LNCAP (cell line): ENCODE data around the gene TRAK2.

ENCODE experiments used
- CTCF ChIP-seq: fragments of 450-650 bp; IDR thresholded peaks from 2 replicates; pipeline ENCODE4 v1.5.1; 2017; ENCODE audit warnings: mild to moderate bottlenecking

The TRAK2 gene

GRCh38 chr2:201447086-201447485, 4.2 kb downstream of the TRAK2 start:
- TF ChIP-seq CTCF, result no peak

- no peak for TF ChIP-seq CTCF
These were observed 6.4 kb downstream of the TRAK2 start for GRCh38 chr2:201444746-201445465.

GRCh38 chr2:201441409-201441808, 9.8 kb downstream of the TRAK2 start:
- TF ChIP-seq CTCF, result no peak

DNA sequence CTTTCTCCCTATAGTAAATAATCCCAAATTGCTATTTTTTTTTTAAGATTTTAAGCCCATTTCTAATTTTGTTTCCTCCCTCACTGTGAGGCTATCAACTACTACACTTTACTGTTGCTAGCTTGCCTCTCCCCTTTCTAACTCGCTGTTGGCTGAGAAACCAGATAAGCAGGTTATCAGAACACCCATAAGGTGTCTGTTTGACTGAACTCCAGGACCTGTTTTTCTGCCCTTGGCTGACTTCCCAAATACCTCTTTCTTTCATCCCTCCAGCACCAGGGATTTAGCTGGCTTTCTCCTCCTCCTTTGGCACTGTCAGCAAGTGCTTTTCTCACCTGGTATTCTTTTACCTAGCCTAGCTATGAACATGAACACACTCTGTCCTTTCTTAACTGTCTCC, 11.1 kb downstream of the TRAK2 start:
- no peak for TF ChIP-seq CTCF

DNA sequence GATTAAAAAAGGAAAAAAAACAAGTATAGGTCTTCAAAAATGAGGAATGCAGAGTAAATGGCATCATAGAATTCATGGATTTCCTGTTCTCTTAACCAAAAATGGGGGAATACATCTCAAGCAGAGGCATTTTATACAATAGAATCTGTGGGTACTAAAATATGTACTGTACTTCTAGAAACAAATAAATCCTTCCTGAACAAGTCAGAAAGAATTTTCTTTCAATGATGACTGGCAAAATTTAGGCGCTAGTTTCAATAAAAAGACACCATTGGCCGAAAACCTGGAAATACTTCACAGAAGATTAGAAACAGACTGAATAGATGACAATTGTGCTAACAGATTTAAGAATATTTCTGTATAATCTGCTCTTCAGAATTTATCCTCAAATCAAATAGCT, 15.1 kb downstream of the TRAK2 start:
- TF ChIP-seq CTCF, result no peak

GRCh38 chr2:201433394-201433995, 17.8 kb downstream of the TRAK2 start:
- no peak for TF ChIP-seq CTCF

- no peak for TF ChIP-seq CTCF
These were observed 18.5 kb downstream of the TRAK2 start for GRCh38 chr2:201432621-201433393.
